IMR-90 (cell line): ENCODE data around the gene POU2AF2.

Experiments used
- CEBPB ChIP-seq: IDR thresholded peaks from 2 replicates; pipeline ENCODE4 v1.6.1; 2012; ENCODE audit warnings: low read depth, low read length, improper control_type of control experiment
- ELK1 ChIP-seq: fragments of 150-350 bp; IDR thresholded peaks from 2 replicates; pipeline ENCODE4 v1.6.1; 2016; ENCODE audit warnings: low read depth, mild to moderate bottlenecking, low read length, moderate library complexity, borderline replicate concordance
- FOS ChIP-seq: fragments of 150-350 bp; IDR thresholded peaks from 2 replicates; pipeline ENCODE4 v1.6.1; 2016; ENCODE audit warnings: low read depth, low read length
- MXI1 ChIP-seq: IDR thresholded peaks from 2 replicates; pipeline ENCODE4 v1.6.1; 2012; ENCODE audit warnings: low read depth, mild to moderate bottlenecking, low read length, moderate library complexity, borderline replicate concordance
- NFE2L2 ChIP-seq: fragments of 150-350 bp; IDR thresholded peaks from 2 replicates; pipeline ENCODE4 v1.6.1; 2016; ENCODE audit warnings: low read depth, mild to moderate bottlenecking, low read length
- POLR2A ChIP-seq: IDR thresholded peaks from 2 replicates; pipeline ENCODE4 v1.6.1; 2012; ENCODE audit warnings: mild to moderate bottlenecking, low read depth, low read length
- RAD21 ChIP-seq: IDR thresholded peaks from 2 replicates; pipeline ENCODE4 v1.6.1; 2012; ENCODE audit warnings: low read length, improper control_type of control experiment
- RCOR1 ChIP-seq: IDR thresholded peaks from 2 replicates; pipeline ENCODE4 v1.6.1; 2012; ENCODE audit warnings: mild to moderate bottlenecking, low read length, improper control_type of control experiment; ENCODE audit not compliant: insufficient replicate concordance
- SMC3 ChIP-seq: fragments of 150-350 bp; IDR thresholded peaks from 2 replicates; pipeline ENCODE4 v1.6.1; 2016; ENCODE audit warnings: low read depth, mild to moderate bottlenecking, antibody characterized with exemption, low read length, moderate library complexity
- TF ChIP-seq, protein P1 (sequence below): conservative IDR thresholded peaks from 2 replicates; pipeline ENCODE4 v1.5.1; 2012; ENCODE audit warnings: mild to moderate bottlenecking, low read depth, low read length, improper control_type of control experiment
- TF ChIP-seq, protein P2 (sequence below): fragments of 150-350 bp; IDR thresholded peaks from 2 replicates; pipeline ENCODE4 v1.6.1; 2017; ENCODE audit warnings: mild to moderate bottlenecking, antibody characterized with exemption, low read length, low read depth

DNA sequence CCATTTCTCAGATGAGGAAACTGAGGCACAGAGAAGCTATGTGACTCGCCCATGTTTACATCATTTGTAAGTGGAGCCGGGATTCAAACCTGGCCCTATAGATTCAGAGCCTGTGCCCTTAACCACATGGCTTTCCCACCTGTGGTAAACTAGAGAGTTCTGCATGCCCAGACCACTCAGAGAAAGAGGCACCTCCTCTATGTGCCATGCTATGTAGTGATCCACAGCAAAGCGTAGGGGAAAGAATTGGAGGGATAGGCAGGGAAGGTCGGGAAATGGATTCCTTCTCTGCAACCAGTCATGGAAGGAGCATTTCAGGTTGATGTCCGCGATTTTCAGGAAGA, 15.4 kb upstream of the POU2AF2 start:
- no peak for TF ChIP-seq POLR2A
- no peak for TF ChIP-seq SMC3
- TF ChIP-seq, protein P1, sequence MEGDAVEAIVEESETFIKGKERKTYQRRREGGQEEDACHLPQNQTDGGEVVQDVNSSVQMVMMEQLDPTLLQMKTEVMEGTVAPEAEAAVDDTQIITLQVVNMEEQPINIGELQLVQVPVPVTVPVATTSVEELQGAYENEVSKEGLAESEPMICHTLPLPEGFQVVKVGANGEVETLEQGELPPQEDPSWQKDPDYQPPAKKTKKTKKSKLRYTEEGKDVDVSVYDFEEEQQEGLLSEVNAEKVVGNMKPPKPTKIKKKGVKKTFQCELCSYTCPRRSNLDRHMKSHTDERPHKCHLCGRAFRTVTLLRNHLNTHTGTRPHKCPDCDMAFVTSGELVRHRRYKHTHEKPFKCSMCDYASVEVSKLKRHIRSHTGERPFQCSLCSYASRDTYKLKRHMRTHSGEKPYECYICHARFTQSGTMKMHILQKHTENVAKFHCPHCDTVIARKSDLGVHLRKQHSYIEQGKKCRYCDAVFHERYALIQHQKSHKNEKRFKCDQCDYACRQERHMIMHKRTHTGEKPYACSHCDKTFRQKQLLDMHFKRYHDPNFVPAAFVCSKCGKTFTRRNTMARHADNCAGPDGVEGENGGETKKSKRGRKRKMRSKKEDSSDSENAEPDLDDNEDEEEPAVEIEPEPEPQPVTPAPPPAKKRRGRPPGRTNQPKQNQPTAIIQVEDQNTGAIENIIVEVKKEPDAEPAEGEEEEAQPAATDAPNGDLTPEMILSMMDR, result no peak
- no peak for TF ChIP-seq RCOR1
- TF ChIP-seq MXI1, result no peak
- no peak for TF ChIP-seq ELK1
- TF ChIP-seq, protein P2, sequence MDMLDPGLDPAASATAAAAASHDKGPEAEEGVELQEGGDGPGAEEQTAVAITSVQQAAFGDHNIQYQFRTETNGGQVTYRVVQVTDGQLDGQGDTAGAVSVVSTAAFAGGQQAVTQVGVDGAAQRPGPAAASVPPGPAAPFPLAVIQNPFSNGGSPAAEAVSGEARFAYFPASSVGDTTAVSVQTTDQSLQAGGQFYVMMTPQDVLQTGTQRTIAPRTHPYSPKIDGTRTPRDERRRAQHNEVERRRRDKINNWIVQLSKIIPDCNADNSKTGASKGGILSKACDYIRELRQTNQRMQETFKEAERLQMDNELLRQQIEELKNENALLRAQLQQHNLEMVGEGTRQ, result no peak
- TF ChIP-seq RAD21, result no peak
- TF ChIP-seq CEBPB, result no peak
- TF ChIP-seq FOS, result no peak
- no peak for TF ChIP-seq NFE2L2
